Measurements from ENCODE around the gene TIGD1. TPM values are rescaled to one million over a fixed set of nuclear protein-coding genes. Genes with fewer than 3 reads are reported as not detected.

The TIGD1 gene
- total RNA-seq, 1 donor from 2014 or later: 1.2 TPM

GRCh38 chr2:232576995-232577394 lies 26.6 kb upstream of the TIGD1 start:
- DNase-seq (ENCODE audit: extremely low spot score in 2 of 2): no peak
- intact Hi-C loops (cut with DNase I): no loop called here
- Histone ChIP-seq H3K4me3 (no peak overlapping the region), H3K27me3 (no peaks in the 10 kb centered on the region), H3K36me3 (peaks cover 0 to 16% of the 10 kb centered on the region in 2 donors), H3K27ac (no peak overlapping the region), H3K9me3 (no peaks in the 10 kb centered on the region), H3K4me1 (no peaks in the 10 kb centered on the region)
- TF ChIP-seq POLR2AphosphoS5 (IDR thresholded peaks at IDR 0.05; ENCODE audit: insufficient read depth in 1 of 2, low read depth in 1 of 2): no peak
- no peak for TF ChIP-seq POLR2A (IDR thresholded peaks at IDR 0.05)
- TF ChIP-seq CTCF (IDR thresholded peaks at IDR 0.05): no peak

GRCh38 chr2:232575404-232575746 lies 25.0 kb upstream of the TIGD1 start:
- Histone ChIP-seq H3K9me3 (no peaks in the 10 kb centered on the region), H3K4me3 (no peak overlapping the region), H3K4me1 (no peaks in the 10 kb centered on the region), H3K27ac (no peak overlapping the region), H3K36me3 (peaks cover 0 to 14% of the 10 kb centered on the region in 2 donors), H3K27me3 (no peaks in the 10 kb centered on the region)
- intact Hi-C loops (cut with DNase I): no loop called here
- TF ChIP-seq POLR2A (IDR thresholded peaks at IDR 0.05) (no peak), POLR2AphosphoS5 (IDR thresholded peaks at IDR 0.05; ENCODE audit: insufficient read depth in 1 of 2, low read depth in 1 of 2) (no peak), CTCF (IDR thresholded peaks at IDR 0.05) (no peak)
- DNase-seq (ENCODE audit: extremely low spot score in 2 of 2): no peak

- TF ChIP-seq POLR2AphosphoS5 (IDR thresholded peaks at IDR 0.05; ENCODE audit: insufficient read depth in 1 of 2, low read depth in 1 of 2) (no peak), CTCF (IDR thresholded peaks at IDR 0.05) (no peak), POLR2A (IDR thresholded peaks at IDR 0.05) (no peak)
- no peaks in the 10 kb centered on the region for H3K27me3 ChIP-seq
- H3K36me3 ChIP-seq: peaks cover 0 to 17% of the 10 kb centered on the region in 2 donors
- no peaks in the 10 kb centered on the region for H3K4me1 ChIP-seq
- no peak overlapping the region for H3K27ac ChIP-seq
- H3K4me3 ChIP-seq: no peak overlapping the region
- no peak for DNase-seq (ENCODE audit: extremely low spot score in 2 of 2)
- H3K9me3 ChIP-seq: no peaks in the 10 kb centered on the region
- intact Hi-C loops (cut with DNase I): no loop called here
Observed at GRCh38 chr2:232574674-232575403, 24.5 kb upstream of the TIGD1 start.

- no peak for DNase-seq (ENCODE audit: extremely low spot score in 2 of 2)
- Histone ChIP-seq H3K9me3 (no peaks in the 10 kb centered on the region), H3K4me1 (no peaks in the 10 kb centered on the region), H3K36me3 (peaks cover 0 to 27% of the 10 kb centered on the region in 2 donors), H3K27me3 (no peaks in the 10 kb centered on the region), H3K27ac (no peak overlapping the region), H3K4me3 (no peak overlapping the region)
- intact Hi-C loops (cut with DNase I): no loop called here
- TF ChIP-seq POLR2A (IDR thresholded peaks at IDR 0.05) (no peak), POLR2AphosphoS5 (IDR thresholded peaks at IDR 0.05; ENCODE audit: insufficient read depth in 1 of 2, low read depth in 1 of 2) (no peak), CTCF (IDR thresholded peaks at IDR 0.05) (no peak)
Observed at GRCh38 chr2:232573771-232574435, 23.5 kb upstream of the TIGD1 start.

- Histone ChIP-seq H3K27ac (no peak overlapping the region), H3K36me3 (peaks cover 0 to 34% of the 10 kb centered on the region in 2 donors), H3K4me1 (no peaks in the 10 kb centered on the region), H3K9me3 (no peaks in the 10 kb centered on the region), H3K4me3 (no peak overlapping the region), H3K27me3 (no peaks in the 10 kb centered on the region)
- no peak for DNase-seq (ENCODE audit: extremely low spot score in 2 of 2)
- intact Hi-C loops (cut with DNase I): no loop called here
- TF ChIP-seq POLR2AphosphoS5 (IDR thresholded peaks at IDR 0.05; ENCODE audit: insufficient read depth in 1 of 2, low read depth in 1 of 2) (no peak), POLR2A (IDR thresholded peaks at IDR 0.05) (no peak), CTCF (IDR thresholded peaks at IDR 0.05) (no peak)
Observed at GRCh38 chr2:232573042-232573441, 22.7 kb upstream of the TIGD1 start.
